ENCODE data around the gene RNLS.

The RNLS gene

GRCh38 chr10:88553116-88553752 lies 29.9 kb downstream of the RNLS start:
- DNase-seq (ENCODE audit: low read depth in 1 of 2, low spot score in 1 of 2), result peak in 1 of 2 donors; percentile 1

GRCh38 chr10:88551246-88551645 lies 31.9 kb downstream of the RNLS start:
- no peak for DNase-seq (ENCODE audit: low read depth in 1 of 2, low spot score in 1 of 2)

DNA sequence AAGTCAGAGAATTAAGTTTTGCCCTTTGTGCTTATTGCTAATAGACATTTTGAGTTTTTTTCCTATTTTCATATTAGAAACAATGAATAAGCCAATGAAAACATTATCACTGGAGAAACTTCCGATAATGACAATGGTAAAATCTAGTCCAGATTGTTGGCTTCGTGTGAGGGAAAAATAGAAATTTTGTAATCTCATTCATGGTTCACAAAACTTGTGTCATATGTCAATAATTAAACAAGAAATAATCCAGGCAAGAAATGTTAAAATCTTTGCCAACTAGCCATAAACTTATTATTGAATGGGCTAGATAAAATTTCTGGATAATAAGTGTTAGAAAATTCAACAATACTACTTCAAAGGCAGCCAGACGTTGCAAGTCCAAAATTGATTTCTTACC lies 36.6 kb downstream of the RNLS start:
- DNase-seq (ENCODE audit: low read depth in 1 of 2, low spot score in 1 of 2), result no peak

GRCh38 chr10:88545359-88545758 lies 37.8 kb downstream of the RNLS start:
- DNase-seq (ENCODE audit: low read depth in 1 of 2, low spot score in 1 of 2), result no peak

DNA sequence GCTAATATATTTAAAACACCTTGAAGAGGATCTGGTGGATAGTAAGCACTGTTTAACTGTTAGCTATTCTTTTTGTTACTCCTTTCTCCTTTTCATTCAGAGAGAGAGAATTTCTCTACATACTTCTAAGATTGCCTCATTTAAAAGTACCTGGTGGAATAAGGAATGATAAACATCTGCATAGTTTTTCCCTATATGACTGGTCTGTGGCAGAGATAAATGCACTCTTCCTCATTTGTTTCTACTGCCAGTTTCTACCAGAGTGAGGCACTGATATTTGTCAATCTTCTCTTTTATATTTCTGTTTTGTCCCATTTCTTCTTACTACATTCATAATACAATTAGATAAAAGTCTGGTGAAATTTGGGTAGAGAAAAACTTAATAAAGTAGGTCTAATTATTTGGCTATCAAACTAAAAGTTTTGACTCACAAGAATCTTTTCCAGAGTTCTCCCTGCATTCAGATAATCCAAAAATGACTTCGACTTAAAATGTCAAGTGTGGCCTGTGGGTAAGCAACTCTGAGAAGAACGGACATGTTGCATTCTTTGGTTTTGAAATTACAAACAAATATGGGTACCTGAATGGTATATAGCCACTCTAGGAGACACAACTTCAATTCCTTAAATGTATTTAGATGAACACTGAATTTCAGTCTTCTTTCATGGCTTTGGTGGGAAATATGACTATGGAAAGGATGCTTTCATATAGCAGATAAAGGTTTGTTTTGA lies 38.8 kb downstream of the RNLS start:
- no peak for DNase-seq (ENCODE audit: low read depth in 1 of 2, low spot score in 1 of 2)

- DNase-seq (ENCODE audit: low read depth in 1 of 2, low spot score in 1 of 2), result no peak
Measured at GRCh38 chr10:88542522-88542921, 40.6 kb downstream of the RNLS start.

DNA sequence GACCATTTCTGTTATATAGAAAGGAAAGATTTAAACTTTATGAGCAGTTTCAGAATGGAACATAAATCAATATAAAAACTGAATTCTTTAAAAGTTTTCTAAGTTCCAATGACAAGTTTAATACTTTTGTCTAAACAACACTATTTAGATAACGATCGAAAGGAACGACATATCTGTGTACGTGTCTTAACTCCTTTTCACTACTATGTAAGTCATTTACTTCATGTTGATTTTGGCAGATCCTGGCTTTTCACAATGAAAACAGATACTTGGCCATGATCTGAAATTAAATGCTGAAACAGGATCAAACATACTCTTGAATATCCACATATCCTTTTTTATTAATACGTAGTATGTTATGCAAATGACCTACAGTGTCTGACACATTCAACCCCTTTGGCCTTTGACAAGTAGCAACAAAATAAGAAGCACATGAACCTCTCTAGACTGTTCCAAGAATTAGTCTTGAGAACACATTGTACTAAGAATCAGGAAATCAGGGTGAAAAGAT lies 41.9 kb downstream of the RNLS start:
- DNase-seq (ENCODE audit: low read depth in 1 of 2, low spot score in 1 of 2), result no peak

- DNase-seq (ENCODE audit: low read depth in 1 of 2, low spot score in 1 of 2), result no peak
Measured at GRCh38 chr10:88540351-88540750, 42.8 kb downstream of the RNLS start.

DNA sequence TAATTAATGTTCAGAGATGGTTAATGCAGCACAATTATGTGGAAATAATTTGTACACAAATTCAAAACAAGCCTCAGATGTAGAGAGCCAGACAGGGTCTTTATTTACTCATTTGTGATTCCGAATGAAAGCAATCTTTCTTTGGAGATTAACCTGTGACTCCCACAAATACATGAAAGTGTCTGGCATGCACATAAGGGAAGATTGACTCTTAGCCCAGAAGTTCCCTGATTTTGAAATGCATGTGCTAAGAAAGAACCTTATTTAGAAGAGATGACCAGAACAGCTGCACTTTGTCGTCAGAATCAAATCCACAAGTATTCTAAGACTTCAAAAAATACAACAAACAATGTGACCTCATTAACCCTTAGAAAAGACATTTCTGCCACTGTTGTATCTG lies 45.1 kb downstream of the RNLS start:
- no peak for DNase-seq (ENCODE audit: low read depth in 1 of 2, low spot score in 1 of 2)

DNA sequence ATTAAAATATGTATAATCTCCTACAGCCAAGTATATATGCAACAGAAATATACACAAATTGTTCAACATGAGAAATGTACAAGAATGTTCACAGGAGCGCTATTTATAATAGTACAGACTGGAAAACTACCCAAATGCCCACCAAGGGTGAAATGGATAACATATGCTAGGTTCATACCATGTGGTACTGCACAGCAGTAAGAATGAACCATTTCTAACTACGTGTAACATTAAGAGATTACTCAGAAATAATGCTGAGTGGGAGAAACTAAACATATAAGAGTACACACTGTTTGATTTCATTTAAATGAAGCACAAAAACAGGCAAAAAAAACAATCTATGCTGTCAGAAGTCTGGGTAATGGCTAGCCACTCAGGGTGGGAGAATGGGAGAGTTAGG lies 45.8 kb downstream of the RNLS start:
- DNase-seq (ENCODE audit: low read depth in 1 of 2, low spot score in 1 of 2), result no peak

DNA sequence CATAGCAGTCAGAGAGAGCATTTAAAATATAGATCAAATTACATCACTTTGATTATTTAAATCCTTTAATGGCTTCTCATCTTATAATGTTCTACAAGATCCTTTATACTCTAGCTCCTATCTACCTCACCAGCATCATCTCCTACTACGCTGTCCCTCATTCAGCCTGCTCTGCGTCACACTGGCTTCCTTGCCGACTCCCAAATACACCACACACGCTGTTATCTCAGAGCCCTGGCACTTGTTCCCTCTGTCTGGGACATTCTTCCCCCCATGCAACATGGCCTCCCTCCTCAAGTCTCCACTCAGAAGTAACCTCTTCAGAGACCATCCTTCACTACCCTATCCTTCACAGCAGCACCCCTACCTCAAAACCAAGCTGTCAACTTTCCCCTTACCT lies 46.7 kb downstream of the RNLS start:
- DNase-seq (ENCODE audit: low read depth in 1 of 2, low spot score in 1 of 2), result no peak

DNA sequence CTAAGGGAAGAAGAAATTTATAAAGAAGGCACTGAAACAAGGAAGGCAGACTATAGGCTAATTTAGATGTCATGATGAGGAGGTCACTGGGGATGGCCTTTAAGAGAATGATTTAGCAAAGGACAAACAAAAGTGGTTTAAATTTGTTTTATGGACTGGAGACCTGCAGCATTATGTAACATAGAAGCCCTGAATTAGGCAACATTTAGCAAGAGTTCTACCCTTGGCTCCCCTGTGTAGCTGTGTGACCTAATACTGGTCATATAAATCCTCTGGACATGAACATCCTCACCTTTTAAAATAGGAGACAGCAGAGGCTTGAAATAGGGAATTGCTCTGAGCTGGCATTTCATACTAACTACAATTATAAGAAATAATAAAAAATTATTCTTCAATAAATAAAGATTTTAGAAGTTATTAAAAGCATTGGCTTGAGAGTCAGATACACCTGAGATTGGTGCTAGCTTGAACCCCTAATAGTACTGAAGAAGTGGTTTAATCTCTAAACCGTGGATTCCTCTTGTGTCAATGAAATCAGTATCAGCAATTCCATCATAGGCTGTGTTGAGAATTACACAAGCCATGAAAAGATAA lies 48.9 kb downstream of the RNLS start:
- no peak for DNase-seq (ENCODE audit: low read depth in 1 of 2, low spot score in 1 of 2)

- DNase-seq (ENCODE audit: low read depth in 1 of 2, low spot score in 1 of 2), result no peak
Measured at GRCh38 chr10:88531392-88532052, 51.6 kb downstream of the RNLS start.

GRCh38 chr10:88530629-88531391 lies 52.3 kb downstream of the RNLS start:
- DNase-seq (ENCODE audit: low read depth in 1 of 2, low spot score in 1 of 2), result no peak

DNA sequence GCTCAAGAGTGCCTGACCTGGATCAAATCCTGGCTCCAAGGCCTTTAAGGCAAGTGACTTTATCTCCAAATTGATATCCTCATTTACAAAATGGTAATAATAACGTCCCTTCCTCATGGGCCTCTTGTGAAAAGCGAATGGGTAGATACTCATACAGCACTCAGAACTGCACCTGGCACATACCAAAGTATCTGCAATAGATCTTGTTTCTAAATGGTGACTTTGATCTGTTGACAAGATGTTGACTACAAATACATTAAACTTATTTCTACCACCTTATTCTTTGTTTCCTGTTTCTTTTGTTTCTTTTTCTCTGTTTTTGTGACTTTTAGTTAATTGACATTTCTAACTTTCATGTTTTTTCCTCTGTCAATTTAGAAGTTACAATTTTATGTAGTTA lies 53.0 kb downstream of the RNLS start:
- DNase-seq (ENCODE audit: low read depth in 1 of 2, low spot score in 1 of 2), result no peak

- DNase-seq (ENCODE audit: low read depth in 1 of 2, low spot score in 1 of 2), result no peak
Measured at GRCh38 chr10:88528806-88529570, 54.1 kb downstream of the RNLS start.

DNA sequence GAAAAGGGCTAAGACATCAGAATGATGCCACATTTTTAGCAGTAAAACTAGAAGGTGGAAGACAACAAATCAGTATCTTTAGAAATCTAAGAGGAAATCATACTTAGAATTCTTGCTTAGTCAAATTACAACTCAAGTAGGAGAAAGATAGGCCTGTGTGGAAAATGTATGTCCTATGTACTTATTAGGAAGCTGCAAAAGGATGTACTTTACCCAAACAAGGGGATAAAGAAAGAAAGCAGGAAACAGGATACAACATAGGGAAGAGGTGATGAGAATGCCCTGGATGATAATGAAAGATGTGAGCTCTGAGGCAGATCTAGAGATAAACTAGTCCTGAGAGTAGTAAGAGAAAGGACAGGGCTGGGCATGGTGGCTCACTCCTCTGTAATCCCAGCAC lies 54.9 kb downstream of the RNLS start:
- no peak for DNase-seq (ENCODE audit: low read depth in 1 of 2, low spot score in 1 of 2)

DNA sequence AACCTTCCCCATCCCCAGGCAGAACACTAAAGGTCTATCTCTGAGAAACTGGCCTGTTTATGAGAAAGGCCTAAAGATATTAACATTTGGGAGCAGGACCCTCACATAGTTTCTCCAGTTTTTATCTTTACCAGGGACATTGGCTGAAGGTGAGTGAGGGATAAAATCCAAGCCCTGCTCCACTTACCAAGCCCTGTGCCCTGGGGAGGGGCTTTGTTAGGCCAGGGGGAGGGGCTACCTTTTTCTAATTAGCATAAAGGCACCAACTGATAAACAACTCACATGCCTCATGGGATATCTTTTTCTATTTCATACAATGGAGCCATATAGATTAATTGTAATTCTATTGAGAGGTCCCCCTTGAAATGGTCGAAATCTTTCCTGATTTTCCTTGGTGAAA lies 55.9 kb downstream of the RNLS start:
- no peak for DNase-seq (ENCODE audit: low read depth in 1 of 2, low spot score in 1 of 2)

- DNase-seq (ENCODE audit: low read depth in 1 of 2, low spot score in 1 of 2), result no peak
Measured at GRCh38 chr10:88526501-88527105, 56.5 kb downstream of the RNLS start.
